K562 (cell line): Measurements from ENCODE around the gene BRME1. TPM values are rescaled to one million over a fixed set of nuclear protein-coding genes. Genes with fewer than 3 reads are reported as not detected.

Experiments
- ARHGAP35 ChIP-seq: fragments of 450-650 bp; IDR thresholded peaks from 2 replicates; pipeline ENCODE4 v1.6.1; 2018; ENCODE audit not compliant: partially characterized antibody
- BMI1 ChIP-seq: fragments of 150-350 bp; IDR thresholded peaks from 2 replicates; pipeline ENCODE4 v1.6.1; 2014; ENCODE audit warnings: low read length
- CBFA2T2 ChIP-seq: fragments of 450-650 bp; conservative IDR thresholded peaks from 2 replicates; pipeline ENCODE4 v1.6.1; 2017; ENCODE audit warnings: mild to moderate bottlenecking
- CREB3L1 ChIP-seq: fragments of 450-650 bp; IDR thresholded peaks from 2 replicates; pipeline ENCODE4 v1.6.1; 2014; ENCODE audit warnings: low read depth, mild to moderate bottlenecking, moderate library complexity, borderline replicate concordance
- DDX20 ChIP-seq: fragments of 450-650 bp; IDR thresholded peaks from 2 replicates; pipeline ENCODE4 v1.6.1; 2016; ENCODE audit warnings: missing genetic modification characterization, low read depth, mild to moderate bottlenecking, missing compliant biosample characterization, moderate library complexity
- ERF ChIP-seq: fragments of 450-650 bp; formaldehyde crosslinking; IDR thresholded peaks from 2 replicates; pipeline ENCODE4 v1.4.0; 2020; ENCODE audit warnings: mild to moderate bottlenecking, mixed read lengths
- ETV5 ChIP-seq: sonication (generic); formaldehyde crosslinking; IDR thresholded peaks from 2 replicates; pipeline ENCODE4 v1.4.0; 2020; ENCODE audit warnings: low read depth, mild to moderate bottlenecking, missing genetic modification reagents
- FOXK1 ChIP-seq: sonication (generic); formaldehyde crosslinking; IDR thresholded peaks from 2 replicates; pipeline ENCODE4 v1.8.0; 2022; ENCODE audit warnings: missing genetic modification reagents, mild to moderate bottlenecking, borderline replicate concordance
- KAT2B ChIP-seq: IDR thresholded peaks from one replicate; pipeline ENCODE4 v1.6.1; 2012; ENCODE audit warnings: low read depth, mild to moderate bottlenecking, control low read depth, inconsistent platforms, low read length, moderate library complexity
- KDM1A ChIP-seq, 2 experiments: fragments of 450-650 bp; IDR thresholded peaks; 2 replicates each; pipeline ENCODE4 v1.6.1; 2016; ENCODE audit warnings: mild to moderate bottlenecking in 2 of 2
- KDM5B ChIP-seq: fragments of 200-600 bp; sonication (generic); IDR thresholded peaks from 2 replicates; pipeline ENCODE4 v1.6.1; 2012; ENCODE audit warnings: low read depth, mild to moderate bottlenecking, moderate library complexity, low read length, control low read depth, inconsistent platforms; ENCODE audit not compliant: insufficient replicate concordance
- MEF2D ChIP-seq: conservative IDR thresholded peaks from 2 replicates; pipeline ENCODE4 v1.6.1; 2016; ENCODE audit warnings: low read depth, missing genetic modification characterization, missing compliant biosample characterization
- MTA2 ChIP-seq: fragments of 450-650 bp; IDR thresholded peaks from 2 replicates; pipeline ENCODE4 v1.6.1; 2016; ENCODE audit warnings: low read depth
- MTA3 ChIP-seq: fragments of 450-650 bp; formaldehyde crosslinking; IDR thresholded peaks from 2 replicates; pipeline ENCODE4 v1.6.1; 2017; ENCODE audit warnings: mild to moderate bottlenecking, borderline replicate concordance
- MYNN ChIP-seq, 2 experiments: sonication (generic); formaldehyde crosslinking in 1 of 2; IDR thresholded peaks; 2 replicates each; pipeline versions ENCODE4 v1.5.0 to v1.6.1; 2016 to 2020; ENCODE audit warnings: antibody characterized with exemption in 1 of 2, missing genetic modification reagents in 1 of 2
- PHF8 ChIP-seq: fragments of 200-600 bp; sonication (generic); IDR thresholded peaks from 2 replicates; pipeline ENCODE4 v1.6.1; 2012; ENCODE audit warnings: mixed run types, mild to moderate bottlenecking, inconsistent platforms, low read length, moderate library complexity, borderline replicate concordance
- SAP30 ChIP-seq: fragments of 200-600 bp; sonication (generic); IDR thresholded peaks from 2 replicates; pipeline ENCODE4 v1.6.1; 2012; ENCODE audit warnings: borderline replicate concordance, low read depth, mild to moderate bottlenecking, moderate library complexity, low read length, control low read depth, inconsistent platforms; ENCODE audit not compliant: insufficient read depth, poor library complexity, severe bottlenecking
- SRSF9 ChIP-seq: fragments of 200-400 bp; formaldehyde crosslinking; IDR thresholded peaks from 2 replicates; pipeline ENCODE4 v1.6.1; 2017; ENCODE audit warnings: low read depth, low read length, borderline replicate concordance
- TAF9B ChIP-seq: fragments of 450-650 bp; IDR thresholded peaks from 2 replicates; pipeline ENCODE4 v1.6.1; 2018; ENCODE audit warnings: mild to moderate bottlenecking; ENCODE audit not compliant: partially characterized antibody
- TRIM24 ChIP-seq, 2 experiments: fragments of 450-650 bp; IDR thresholded peaks; 2 replicates each; pipeline ENCODE4 v1.6.1; 2016
- ZBTB7A ChIP-seq: IDR thresholded peaks from 2 replicates; pipeline ENCODE4 v1.6.1; 2011; ENCODE audit warnings: low read depth, mild to moderate bottlenecking, low read length, moderate library complexity, borderline replicate concordance; ENCODE audit not compliant: control insufficient read depth
- ZC3H8 ChIP-seq: fragments of 450-650 bp; IDR thresholded peaks from 2 replicates; pipeline ENCODE4 v1.6.1; 2017
- ZNF263 ChIP-seq: sonication (generic); formaldehyde crosslinking; IDR thresholded peaks from 2 replicates; pipeline ENCODE4 v1.8.0; 2022; ENCODE audit warnings: mild to moderate bottlenecking, missing genetic modification reagents, borderline replicate concordance
- ZNF408 ChIP-seq: fragments of 250-450 bp; sonication (Bioruptor Pico); IDR thresholded peaks from 2 replicates; pipeline ENCODE4 v1.4.0; 2020; ENCODE audit warnings: low read depth, mild to moderate bottlenecking, moderate library complexity
- ZNF75A ChIP-seq: fragments of 450-650 bp; formaldehyde crosslinking; IDR thresholded peaks from 2 replicates; pipeline ENCODE4 v1.4.0; 2020; ENCODE audit warnings: mild to moderate bottlenecking
- ZNF764 ChIP-seq: fragments of 250-450 bp; sonication (Bioruptor Pico); IDR thresholded peaks from 2 replicates; pipeline ENCODE4 v1.4.0; 2020; ENCODE audit warnings: low read depth, mild to moderate bottlenecking, moderate library complexity
- polyA plus RNA-seq, 8 experiments: library from polyadenylated mRNA; depleted of rRNA in 4 of 8; stranded (reverse) in 5 of 8; unstranded in 3 of 8; fragments of >200 nt; fragmentation: Nextera tagmentation in 2 of 8; fragmentation: Illumina TruSeq in 1 of 8; extraction: Ambion mirVana in 2 of 8; extraction: Trizol in 1 of 8; gene quantifications; 2 replicates each; pipeline versions ENCODE4 v1.2.1 to v1.2.3, GENCODE V29; 2011 to 2014; ENCODE audit warnings: inconsistent platforms in 1 of 8, missing spikeins in 1 of 8
- total RNA-seq, 7 experiments: library from RNA; depleted of rRNA in 6 of 7; stranded (reverse); fragments of >200 nt in 6 of 7; fragmentation: Illumina TruSeq in 2 of 7; extraction: Trizol in 2 of 7; gene quantifications; 2 replicates each; pipeline versions ENCODE4 v1.2.1 to v1.2.3, GENCODE V29; 2011 to 2021; ENCODE audit warnings: low replicate concordance in 1 of 7
- TF ChIP-seq, protein P1 (sequence below): sonication (generic); formaldehyde crosslinking; IDR thresholded peaks from 2 replicates; pipeline ENCODE4 v1.8.0; 2022; ENCODE audit warnings: mild to moderate bottlenecking, low read depth, missing genetic modification reagents

Gene BRME1
- total and polyA plus RNA-seq, 9 of the 15 experiments (the other 6 are each of a cell fraction or from before 2014, with no cell fraction given): 0.75 to 6.1 (median 3.6) TPM

- TF ChIP-seq KDM5B (peak; percentile 30), MEF2D (no peak), ZNF75A (CRISPR knock-in tag) (no peak), MTA2 (no peak), KAT2B (no peak), CBFA2T2 (no peak), ZC3H8 (no peak), TAF9B (peak; percentile 95), DDX20 (tag) (no peak), ARHGAP35 (no peak), FOXK1 (CRISPR knock-in tag) (no peak), TRIM24 (IDR thresholded peaks at IDR 0.05) (no peak), KDM1A (IDR thresholded peaks at IDR 0.05) (no peak), CREB3L1 (peak; percentile 51; the same call in 1 of the 2 replicates), SRSF9 (no peak), ZNF263 (CRISPR knock-in tag) (peak; percentile 92), ZNF764 (no peak), MYNN (IDR thresholded peaks at IDR 0.05) (no peak), MYNN (CRISPR knock-in tag; IDR thresholded peaks at IDR 0.05) (no peak), ZBTB7A (peak; percentile 49; the same call in 1 of the 2 replicates), SAP30 (no peak), MTA3 (peak; percentile 88; the same call in 1 of the 2 replicates), PHF8 (peak; percentile 77; the same call in 1 of the 2 replicates), ZNF408 (CRISPR knock-in tag) (no peak), BMI1 (no peak), ETV5 (CRISPR knock-in tag) (peak; percentile 92), ERF (no peak)
- TF ChIP-seq, protein P1, sequence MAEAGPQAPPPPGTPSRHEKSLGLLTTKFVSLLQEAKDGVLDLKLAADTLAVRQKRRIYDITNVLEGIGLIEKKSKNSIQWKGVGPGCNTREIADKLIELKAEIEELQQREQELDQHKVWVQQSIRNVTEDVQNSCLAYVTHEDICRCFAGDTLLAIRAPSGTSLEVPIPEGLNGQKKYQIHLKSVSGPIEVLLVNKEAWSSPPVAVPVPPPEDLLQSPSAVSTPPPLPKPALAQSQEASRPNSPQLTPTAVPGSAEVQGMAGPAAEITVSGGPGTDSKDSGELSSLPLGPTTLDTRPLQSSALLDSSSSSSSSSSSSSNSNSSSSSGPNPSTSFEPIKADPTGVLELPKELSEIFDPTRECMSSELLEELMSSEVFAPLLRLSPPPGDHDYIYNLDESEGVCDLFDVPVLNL (CRISPR knock-in tag): no peak; the same call in 1 of the 2 replicates
These were observed 46.4 kb upstream of the BRME1 start, which contains the start of gene DCAF15 (continued) for GRCh38 chr19:13952154-13952930.
